NCI-H2196 treated with DMSO at 0.1 percent for 48 hours (cell line): ENCODE data around the gene BCL6B.
"Not testable (repeated sequence)": the region's sequence is repeated elsewhere in the genome, so short reads cannot be mapped to it uniquely, and the experiment has no call there.

Experiments
- DNase-seq: peaks from one replicate; lab custom pipeline; 2025; ENCODE audit not compliant: unreplicated experiment; lab: John Stamatoyannopoulos, UW

The BCL6B gene, protein sequence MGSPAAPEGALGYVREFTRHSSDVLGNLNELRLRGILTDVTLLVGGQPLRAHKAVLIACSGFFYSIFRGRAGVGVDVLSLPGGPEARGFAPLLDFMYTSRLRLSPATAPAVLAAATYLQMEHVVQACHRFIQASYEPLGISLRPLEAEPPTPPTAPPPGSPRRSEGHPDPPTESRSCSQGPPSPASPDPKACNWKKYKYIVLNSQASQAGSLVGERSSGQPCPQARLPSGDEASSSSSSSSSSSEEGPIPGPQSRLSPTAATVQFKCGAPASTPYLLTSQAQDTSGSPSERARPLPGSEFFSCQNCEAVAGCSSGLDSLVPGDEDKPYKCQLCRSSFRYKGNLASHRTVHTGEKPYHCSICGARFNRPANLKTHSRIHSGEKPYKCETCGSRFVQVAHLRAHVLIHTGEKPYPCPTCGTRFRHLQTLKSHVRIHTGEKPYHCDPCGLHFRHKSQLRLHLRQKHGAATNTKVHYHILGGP

DNA sequence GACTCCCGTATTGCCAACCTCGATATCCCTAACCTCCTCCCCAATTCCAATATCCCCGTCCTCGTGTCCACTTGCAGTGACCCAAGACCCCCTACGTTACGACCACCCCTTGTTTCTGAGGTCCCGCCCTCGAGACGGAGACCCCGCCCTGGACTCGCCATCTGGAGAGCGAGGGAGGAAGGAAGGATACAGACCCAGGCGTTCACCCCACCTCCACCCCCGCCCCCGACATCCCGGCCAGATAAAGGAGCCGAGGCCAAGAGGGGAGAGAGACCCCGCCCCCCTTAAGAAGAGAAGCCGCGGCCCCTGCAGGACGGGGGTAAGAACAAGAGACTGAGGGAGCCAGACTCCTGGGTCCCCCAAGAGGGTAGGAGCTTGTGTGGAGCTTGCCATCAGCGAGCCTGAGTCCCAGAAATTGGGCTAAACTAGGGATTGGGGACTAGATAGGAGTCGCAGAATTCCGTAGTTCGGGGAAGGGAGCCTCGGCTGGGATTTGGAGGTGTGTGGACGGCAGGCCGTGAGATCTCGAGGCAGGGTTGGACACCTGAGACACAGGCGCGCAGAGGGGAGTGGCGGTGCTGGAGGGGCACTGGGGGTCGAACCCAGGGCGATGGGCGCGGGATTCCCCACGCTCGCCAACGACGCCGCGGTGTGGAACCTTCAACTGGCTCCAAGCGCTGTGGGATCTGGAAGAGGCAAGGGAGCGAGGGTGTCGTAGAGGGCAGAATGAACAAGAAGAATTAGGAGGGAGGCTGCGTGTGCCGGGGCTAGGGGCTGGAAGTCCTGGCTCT is at the start of gene BCL6B:
Gene BCL6B, plus strand, starts transcription at position 270 of the 791 bp plus-strand sequence. CDS start 622 bp downstream, outside the sequence.
- DNase-seq = no peak

DNA sequence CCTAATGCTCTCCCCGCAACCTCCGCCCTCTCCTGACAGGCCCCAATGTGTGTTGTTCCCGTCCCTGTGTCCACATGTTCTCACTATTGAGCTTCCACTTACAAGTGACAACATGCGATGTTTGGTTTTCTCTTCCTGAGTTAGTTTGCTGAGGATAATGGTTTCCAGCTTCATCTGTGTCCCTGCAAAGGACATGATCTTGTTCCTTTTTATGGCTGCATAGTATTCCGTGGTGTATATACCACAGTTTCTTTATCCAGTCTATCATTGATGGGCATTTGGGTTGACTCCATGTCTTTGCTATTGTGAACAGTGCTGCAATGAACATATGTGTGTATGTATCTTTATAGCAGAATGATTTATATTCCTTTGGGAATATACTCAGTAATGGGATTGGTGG is 43.4 kb upstream of the BCL6B start:
- DNase-seq = not testable (repeated sequence)

DNA sequence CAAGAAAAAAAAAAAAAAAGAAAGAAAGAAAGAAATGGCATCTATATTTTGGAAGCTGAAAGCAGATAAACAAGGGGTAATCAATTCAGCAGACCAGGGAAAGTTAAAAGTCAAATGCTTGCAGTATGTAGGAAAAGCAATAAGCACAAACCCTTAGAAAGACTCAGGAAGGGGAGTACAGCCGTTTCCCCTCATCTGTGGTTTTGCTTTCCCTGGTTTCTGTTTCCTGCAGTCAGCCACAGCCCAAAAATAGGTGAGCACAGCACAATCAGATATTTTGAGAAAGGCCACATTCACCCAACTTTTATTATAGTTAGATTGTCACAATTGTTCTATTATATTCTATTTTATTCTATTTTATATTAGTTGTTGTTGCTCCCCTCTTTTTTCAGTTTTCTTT is 41.4 kb upstream of the BCL6B start:
- no peak for DNase-seq

DNA sequence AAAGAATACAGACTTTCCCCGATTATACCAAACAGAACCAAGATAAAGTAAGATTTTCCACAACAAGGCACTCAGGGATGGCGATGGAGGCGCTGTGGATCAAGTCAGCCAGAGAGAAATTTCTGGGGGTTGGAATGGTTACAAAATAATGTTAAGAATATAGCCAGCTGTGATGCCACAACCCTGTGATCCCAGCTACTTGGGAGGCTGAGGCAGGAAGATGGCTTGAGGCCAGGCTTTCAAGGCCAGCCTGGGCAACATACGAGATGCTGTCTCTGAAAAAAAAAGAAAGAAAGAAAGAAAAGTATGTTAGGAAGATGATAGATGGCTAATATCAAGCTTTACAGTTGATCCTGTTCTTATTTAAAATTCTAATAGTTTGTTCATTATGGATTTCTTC is 37.6 kb upstream of the BCL6B start:
- DNase-seq = no peak

DNA sequence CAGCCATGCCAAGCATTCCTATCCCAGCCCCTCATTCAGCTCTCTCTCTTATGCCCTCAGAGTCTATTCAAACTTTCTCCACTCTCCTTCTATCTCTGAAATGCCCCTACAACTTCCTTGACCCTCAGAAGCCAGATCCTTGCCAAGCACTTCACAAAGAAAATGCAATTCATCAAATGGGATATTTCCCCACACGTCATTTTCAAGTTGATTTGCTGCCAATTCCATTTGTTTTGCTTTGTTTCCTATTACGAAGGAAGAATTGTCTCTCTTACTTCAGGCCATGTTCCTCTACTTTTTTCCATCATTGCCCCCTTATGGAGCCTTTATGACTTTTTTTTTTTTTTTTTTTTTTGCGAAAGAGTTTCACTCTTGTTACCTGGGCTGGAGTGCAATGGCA is 36.2 kb upstream of the BCL6B start:
- no peak for DNase-seq

DNA sequence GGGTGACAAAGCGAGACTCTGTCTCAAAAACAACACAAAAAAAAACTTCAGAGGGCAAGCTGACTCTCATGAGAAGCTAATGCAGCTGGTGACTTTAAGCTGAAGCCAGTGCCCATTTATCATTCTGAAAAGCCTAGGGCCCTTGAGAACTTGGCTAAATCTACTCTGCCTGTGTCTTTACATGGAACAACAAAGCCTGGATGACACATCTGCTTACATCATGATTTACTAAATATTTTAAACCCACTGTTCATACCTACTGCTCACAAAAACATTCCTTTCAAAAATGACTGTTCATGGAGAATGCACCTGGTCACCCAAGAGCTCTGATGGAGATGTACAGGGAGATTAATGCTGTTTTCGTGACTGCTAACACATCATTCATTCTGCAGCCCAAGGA is 33.1 kb upstream of the BCL6B start:
- DNase-seq = no peak

DNA sequence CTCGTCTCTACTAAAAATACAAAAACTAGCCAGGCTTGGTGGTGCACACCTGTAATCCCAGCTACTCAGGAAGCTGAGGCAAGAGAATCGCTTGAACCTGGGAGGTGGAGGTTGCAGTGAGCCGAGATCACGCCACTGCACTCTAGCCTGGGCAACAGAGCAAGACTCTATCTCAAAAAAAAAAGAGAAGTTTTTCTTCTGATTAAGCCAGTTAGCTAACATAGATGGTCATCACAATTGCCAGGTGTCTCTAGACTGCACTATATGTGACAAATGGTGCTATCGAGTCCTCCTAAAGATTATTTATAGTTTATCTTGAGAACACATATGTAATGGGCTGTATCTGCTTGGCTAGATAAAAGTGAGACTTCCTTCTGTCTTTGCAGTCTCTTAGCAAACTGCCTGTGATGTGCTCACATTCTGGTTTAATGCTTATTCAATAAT is 29.2 kb upstream of the BCL6B start:
- not testable (repeated sequence) for DNase-seq

DNA sequence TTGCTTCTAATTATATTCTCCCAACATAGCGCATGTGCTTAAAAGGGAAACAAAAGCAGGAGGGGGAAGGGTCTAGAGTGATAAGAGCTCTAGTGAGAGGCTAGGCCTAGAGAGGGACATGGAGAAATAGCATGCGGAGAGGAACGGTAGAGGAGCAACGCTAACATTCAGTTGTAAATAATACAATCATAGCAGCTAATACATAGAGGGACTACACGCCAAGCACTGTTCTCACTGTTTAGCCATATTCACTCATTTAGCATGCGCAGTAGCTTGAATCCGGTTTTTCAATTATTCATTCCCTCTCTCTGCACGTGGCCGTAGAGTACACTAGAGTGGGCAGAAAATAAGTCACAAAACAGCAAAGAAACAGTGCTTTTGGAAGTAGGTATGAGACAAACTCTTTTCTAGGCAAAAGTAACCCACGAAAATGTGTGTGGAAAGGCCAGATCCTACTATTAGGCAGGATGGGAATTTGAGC is 28.7 kb upstream of the BCL6B start:
- DNase-seq = no peak

DNA sequence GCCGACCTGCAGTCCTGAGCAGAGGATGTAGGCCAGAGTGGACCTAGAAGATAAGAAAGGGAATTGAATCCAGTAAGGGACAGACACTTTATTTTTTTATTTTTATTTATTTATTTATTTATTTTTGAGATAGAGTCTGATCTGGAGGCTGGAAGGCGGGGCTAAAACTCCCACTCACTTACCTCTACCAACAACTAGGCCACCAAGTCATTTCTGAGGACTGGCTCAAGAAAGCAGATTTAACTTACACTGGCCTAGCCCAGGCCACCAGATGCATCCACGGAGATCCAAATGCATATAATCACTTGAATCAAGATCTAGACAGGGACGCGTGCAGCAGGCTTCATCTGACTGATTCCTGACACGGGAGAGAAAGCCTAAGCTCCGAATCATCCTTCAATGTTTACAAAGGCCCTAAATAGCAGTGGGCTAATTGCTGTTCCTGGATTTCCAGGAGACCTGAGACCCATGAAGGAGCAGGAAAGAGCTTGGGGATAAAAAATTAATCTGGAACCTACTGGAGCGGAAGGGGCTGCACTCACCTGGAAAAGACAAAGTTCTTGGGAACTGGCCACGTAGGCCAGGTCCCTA is 28.1 kb upstream of the BCL6B start:
- no peak for DNase-seq

DNA sequence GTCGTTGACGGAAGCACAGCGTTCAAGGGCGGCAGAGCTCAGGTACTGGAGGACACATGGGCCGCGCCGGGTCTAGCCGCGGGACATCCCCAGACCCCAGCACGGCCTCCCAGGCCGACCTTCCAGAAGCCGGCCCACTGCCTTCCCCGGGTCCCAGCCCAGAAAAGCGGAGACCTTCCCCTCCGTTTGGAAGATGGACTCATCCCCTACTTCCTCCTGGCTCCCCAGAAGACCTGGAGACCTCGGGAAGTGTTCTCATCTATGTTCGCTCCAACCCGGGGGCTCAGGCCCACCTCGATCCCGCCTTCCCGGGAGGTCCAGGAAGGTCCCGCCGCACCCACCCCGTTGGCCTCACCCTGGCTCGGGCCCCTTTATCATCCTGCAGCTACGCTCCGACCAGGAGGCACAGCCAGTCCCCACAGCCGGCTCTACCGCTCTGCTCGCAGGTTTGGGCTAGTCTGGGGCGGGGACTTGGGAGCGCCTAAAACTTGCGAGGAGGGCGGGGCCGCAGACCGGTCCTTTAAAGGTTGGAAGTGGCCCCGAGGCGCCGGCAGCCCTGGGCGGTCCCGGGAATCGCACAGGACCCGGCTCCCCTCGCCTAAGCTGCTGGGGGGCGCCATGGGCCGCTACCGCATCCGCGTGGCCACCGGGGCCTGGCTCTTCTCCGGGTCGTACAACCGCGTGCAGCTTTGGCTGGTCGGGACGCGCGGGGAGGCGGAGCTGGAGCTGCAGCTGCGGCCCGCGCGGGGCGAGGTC is 27.2 kb upstream of the BCL6B start, which contains the start of gene ALOX12:
Gene ALOX12, plus strand, starts transcription at position 550 of the 756 bp plus-strand sequence. Its CDS starts 69 bp downstream, at position 619.
- no peak for DNase-seq

DNA sequence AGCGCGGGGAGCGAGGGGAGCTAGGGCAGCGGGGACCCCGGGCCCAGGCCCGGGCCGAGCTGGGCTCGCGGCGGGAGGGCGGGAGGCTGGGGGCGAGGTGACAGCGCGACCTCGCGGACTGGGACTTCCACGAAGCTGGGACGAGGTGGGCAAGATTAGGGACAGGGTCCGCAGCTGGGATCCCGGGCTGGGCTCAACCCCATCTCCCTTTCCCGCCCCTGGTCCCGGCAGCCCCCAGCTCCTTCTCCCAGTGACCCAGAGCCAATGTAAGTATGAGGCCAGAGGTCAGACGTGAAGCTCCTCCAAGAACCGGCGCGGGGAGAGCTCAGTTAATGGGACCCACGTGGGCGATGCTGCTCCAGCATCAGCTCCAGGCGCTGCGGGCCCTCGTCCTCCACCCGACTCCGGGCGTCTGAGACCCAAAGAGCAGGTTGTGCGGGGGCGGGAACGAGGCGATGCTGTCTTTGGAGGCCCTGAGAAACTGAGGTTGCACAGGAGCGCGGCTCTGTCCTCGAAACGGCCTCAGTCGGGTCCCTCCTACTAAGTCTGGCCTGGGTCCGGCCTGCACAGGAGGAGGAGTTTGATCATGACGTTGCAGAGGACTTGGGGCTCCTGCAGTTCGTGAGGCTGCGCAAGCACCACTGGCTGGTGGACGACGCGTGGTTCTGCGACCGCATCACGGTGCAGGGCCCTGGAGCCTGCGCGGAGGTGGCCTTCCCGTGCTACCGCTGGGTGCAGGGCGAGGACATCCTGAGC is 26.4 kb upstream of the BCL6B start:
- DNase-seq = no peak

DNA sequence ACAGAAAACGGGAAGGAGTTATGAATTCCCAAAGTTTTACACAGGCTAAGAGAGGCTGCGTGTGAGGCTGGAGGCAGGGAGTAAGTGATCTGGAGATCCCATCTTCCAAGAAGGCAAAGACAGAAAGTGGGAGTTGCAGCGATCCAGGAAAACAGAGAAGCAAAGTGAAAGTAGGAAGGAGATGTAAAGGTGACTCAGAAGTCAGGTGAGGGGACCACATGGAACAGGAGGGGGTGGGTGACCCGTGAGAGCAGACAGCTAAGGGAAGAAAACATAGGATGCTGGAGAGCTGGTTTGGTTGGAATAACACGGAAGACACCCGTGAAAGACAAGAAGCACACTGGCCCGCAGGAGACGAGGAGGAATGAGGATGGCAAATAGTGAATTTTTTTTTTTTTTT is 25.7 kb upstream of the BCL6B start:
- DNase-seq = no peak

DNA sequence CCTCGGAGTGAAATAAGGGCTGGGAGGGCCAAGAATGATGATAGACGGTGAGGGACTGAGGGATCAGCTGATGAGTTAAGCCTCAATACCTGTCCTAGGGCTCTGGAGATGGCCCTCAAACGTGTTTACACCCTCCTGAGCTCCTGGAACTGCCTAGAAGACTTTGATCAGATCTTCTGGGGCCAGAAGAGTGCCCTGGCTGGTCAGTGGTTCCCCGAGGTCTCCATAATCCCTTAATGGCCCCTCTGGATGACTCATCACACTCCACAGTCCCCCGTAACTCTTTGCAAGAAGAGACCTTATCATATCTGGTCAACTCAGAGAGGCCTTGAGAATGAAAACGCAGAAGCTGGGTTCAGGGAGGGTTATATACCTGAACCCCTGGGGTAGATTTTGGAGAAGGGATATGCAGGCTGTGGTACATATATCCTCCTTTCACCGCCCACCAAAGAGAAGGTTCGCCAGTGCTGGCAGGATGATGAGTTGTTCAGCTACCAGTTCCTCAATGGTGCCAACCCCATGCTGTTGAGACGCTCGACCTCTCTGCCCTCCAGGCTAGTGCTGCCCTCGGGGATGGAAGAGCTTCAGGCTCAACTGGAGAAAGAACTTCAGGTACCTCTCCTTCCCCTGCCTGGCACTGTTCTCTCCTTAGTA is 23.9 kb upstream of the BCL6B start:
- DNase-seq = no peak

DNA sequence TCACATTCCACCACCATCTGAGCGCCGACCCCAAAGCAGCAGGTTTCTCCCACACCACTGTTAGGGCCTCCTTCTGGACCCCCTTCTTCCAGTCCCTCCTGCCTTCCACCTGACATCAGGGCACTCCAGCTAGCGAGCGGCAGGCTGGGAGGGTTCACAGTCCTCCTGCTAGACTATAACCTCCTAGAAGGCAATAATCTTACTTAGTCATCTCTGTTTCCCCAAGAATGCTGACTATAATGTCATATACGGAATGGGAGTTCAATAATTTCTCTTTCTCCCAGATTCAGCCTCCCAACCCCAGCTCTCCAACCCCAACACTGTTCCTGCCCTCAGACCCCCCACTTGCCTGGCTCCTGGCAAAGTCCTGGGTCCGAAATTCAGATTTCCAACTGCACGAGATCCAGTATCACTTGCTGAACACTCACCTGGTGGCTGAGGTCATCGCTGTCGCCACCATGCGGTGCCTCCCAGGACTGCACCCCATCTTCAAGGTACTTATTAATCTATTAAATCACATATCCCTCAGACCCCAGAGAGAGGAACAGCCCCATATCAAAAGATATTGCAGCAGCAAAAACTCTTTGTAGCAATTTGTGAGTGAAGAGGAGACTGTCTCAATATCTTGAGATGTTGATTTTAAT is 21.4 kb upstream of the BCL6B start:
- DNase-seq = no peak

DNA sequence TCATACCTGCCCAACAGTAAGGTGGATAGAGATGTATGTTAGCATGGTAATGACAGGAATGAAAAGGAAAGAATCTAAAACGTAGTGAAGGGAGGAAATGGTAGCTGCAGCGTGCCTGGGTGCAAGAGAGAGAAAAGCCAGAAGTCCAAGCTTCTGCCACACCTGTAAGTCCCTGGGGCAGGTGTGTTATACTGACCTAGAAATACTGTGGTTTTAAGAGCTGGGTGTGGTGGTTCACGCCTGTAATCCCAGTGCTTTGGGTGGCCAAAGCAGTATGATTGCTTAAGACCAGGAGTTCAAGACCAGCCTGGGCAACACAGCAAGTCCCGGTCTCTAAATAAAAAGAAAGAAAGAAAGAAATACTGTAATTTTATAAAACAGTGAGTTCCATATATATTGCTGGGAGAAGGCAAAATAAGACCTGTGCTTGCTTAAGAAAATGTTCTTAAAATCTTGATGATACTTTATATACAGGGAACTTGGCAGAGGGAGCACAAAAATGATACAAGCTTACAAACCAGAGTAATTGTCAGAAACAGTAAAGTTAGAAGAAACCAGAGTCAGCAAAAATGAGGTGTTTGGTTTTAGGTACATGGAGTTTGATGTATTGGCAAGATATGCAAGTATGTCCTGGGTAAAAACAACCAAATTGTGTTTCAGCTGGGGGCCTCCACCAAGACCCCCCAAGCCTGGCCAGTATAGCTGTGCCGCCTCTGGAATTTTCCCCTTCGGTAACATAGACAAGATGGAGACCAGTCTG is 20.4 kb upstream of the BCL6B start:
- no peak for DNase-seq

DNA sequence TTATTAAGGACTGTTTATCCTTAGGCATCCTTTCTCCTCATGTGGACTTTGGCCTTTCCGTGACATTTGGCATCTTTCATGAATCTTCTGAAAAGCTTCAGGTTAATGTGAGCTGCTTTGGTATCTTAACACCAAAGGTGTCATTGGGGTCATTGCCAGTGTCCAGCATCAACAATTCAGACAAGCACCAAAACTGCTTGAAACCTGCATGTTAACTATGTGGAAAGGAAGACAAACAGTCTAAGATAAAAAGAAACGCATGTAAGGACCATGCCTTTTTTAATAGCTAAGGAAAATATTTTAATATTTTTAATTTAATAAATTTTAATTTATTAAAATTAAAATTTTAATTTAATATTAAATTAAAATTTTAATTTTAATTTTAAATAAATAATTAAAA is 19.1 kb upstream of the BCL6B start:
- DNase-seq = no peak

DNA sequence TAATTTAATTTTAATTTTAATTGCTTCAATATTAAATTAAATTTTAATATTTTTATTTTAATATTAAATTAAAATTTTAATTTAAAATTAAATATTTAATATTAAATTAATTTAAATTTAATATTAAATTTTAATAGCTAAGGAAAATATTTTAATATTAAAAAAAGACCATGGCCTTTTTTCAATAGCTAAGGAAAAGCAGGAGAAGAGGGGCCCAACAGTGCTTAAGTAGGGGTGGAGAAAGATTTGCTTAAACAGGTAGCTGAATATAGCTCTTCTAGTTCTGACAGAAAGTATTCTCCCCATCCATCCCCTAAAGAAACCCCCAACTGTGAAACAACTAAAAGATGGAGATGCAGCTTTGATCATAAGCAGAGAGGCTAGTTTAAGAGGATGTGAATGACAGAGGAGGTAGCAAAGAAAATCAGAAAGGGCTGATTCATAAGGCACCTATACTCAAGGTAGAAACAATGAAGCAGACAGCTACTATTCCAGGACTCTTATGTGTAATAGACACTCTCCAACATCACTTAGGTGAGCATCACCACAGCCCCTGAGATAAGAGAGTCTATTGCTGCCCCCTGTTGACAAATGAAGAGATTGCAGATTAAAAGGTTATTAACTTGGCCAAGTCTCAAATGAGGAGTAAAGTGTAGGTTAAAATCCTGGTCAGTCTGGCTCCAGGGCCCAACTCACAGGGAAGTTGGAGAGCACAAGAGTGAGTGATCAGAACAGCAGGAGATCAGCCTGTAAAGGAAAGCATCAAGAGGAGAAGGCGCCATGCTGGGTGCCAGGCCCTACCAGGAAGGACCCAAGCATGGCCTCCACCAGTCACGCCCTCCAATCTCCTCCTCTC is 18.2 kb upstream of the BCL6B start:
- DNase-seq = peak; percentile 32
